Astrocyte (in vitro differentiated cells and primary cell): Measurements from ENCODE around the gene ENKUR. TPM values are rescaled to one million over a fixed set of nuclear protein-coding genes. Genes with fewer than 3 reads are reported as not detected.

ENCODE experiments used
- DNase-seq: peaks from one replicate; pipeline ENCODE4 v3.0.0-alpha.2; 2010; ENCODE audit warnings: low read depth
- FAIRE-seq: peaks from 2 replicates; lab custom pipeline; 2011; peaks lifted over from hg19 to GRCh38; lab: Jason Lieb, UNC
- H2AFZ ChIP-seq: 2 replicates; pipeline ENCODE4 v1.6.0; 2012; ENCODE audit warnings: low read depth, low read length, inconsistent platforms
- H3K27ac ChIP-seq: 2 replicates; pipeline ENCODE4 v1.5.1; 2011; ENCODE audit warnings: low read depth, low read length, inconsistent platforms
- H3K27me3 ChIP-seq: 2 replicates; pipeline ENCODE4 v1.6.0; 2011; ENCODE audit warnings: low read length, inconsistent platforms; ENCODE audit not compliant: insufficient read depth
- H3K36me3 ChIP-seq: 2 replicates; pipeline ENCODE4 v1.5.1; 2011; ENCODE audit warnings: low read length, inconsistent platforms; ENCODE audit not compliant: insufficient read depth
- H3K4me1 ChIP-seq: 2 replicates; pipeline ENCODE4 v1.5.1; 2011; ENCODE audit warnings: low read length, inconsistent platforms; ENCODE audit not compliant: insufficient read depth
- H3K4me2 ChIP-seq: 2 replicates; pipeline ENCODE4 v1.6.0; 2012; ENCODE audit warnings: low read length, inconsistent platforms
- H3K4me3 ChIP-seq: 2 replicates; pipeline ENCODE4 v1.5.1; 2011; ENCODE audit warnings: low read depth, mild to moderate bottlenecking, low read length, inconsistent platforms; ENCODE audit not compliant: insufficient read depth
- H3K79me2 ChIP-seq: 2 replicates; pipeline ENCODE4 v1.6.0; 2012; ENCODE audit warnings: mild to moderate bottlenecking, low read length, inconsistent platforms; ENCODE audit not compliant: insufficient read depth
- H3K9ac ChIP-seq: 2 replicates; pipeline ENCODE4 v1.6.0; 2012; ENCODE audit warnings: mild to moderate bottlenecking, low read length, inconsistent platforms
- H3K9me3 ChIP-seq: 2 replicates; pipeline ENCODE4 v1.5.1; 2012; ENCODE audit warnings: low read depth, mild to moderate bottlenecking, low read length, inconsistent platforms; ENCODE audit not compliant: insufficient read depth
- H4K20me1 ChIP-seq: 2 replicates; pipeline ENCODE4 v1.6.0; 2012; ENCODE audit warnings: low read length, inconsistent platforms; ENCODE audit not compliant: insufficient read depth
- H3K27ac Mint-ChIP-seq: one replicate; pipeline ENCODE4 v1.8.0; 2021; ENCODE audit warnings: mild to moderate bottlenecking, mixed read lengths; ENCODE audit not compliant: unreplicated experiment
- H3K27me3 Mint-ChIP-seq: one replicate; pipeline ENCODE4 v1.8.0; 2021; ENCODE audit warnings: low read depth, mixed read lengths; ENCODE audit not compliant: unreplicated experiment
- H3K36me3 Mint-ChIP-seq: one replicate; pipeline ENCODE4 v1.8.0; 2021; ENCODE audit warnings: low read depth, mixed read lengths; ENCODE audit not compliant: unreplicated experiment
- H3K4me1 Mint-ChIP-seq: one replicate; pipeline ENCODE4 v1.8.0; 2021; ENCODE audit warnings: low read depth, mixed read lengths; ENCODE audit not compliant: unreplicated experiment
- H3K4me3 Mint-ChIP-seq: one replicate; pipeline ENCODE4 v1.8.0; 2021; ENCODE audit warnings: mild to moderate bottlenecking, moderate library complexity, mixed read lengths; ENCODE audit not compliant: unreplicated experiment
- H3K9me3 Mint-ChIP-seq: one replicate; pipeline ENCODE4 v1.8.0; 2021; ENCODE audit warnings: mild to moderate bottlenecking, mixed read lengths; ENCODE audit not compliant: unreplicated experiment
- CTCF ChIP-seq: IDR thresholded peaks from 2 replicates; pipeline ENCODE4 v1.5.1; 2011; ENCODE audit warnings: low read depth, mild to moderate bottlenecking, inconsistent platforms, low read length, moderate library complexity; ENCODE audit not compliant: insufficient read depth
- EZH2 ChIP-seq: IDR thresholded peaks from 2 replicates; pipeline ENCODE4 v1.6.1; 2012; ENCODE audit warnings: mild to moderate bottlenecking, low read length, inconsistent platforms; ENCODE audit not compliant: insufficient read depth
- total RNA-seq: library from RNA; stranded (reverse); gene quantifications from 2 replicates; pipeline ENCODE4 v1.2.1, GENCODE V29; 2021

The ENKUR gene
- total RNA-seq, 1 donor from 2014 or later = 0.34 TPM

- Mint-ChIP-seq H3K9me3 (peaks cover 8% of the 10 kb centered on the region), H3K27me3 (peaks cover 2% of the 10 kb centered on the region), H3K36me3 (peaks cover 2% of the 10 kb centered on the region), H3K27ac (no peak overlapping the region), H3K4me1 (no peaks in the 10 kb centered on the region), H3K4me3 (no peak overlapping the region)
- H3K9ac ChIP-seq = no peak overlapping the region
- FAIRE-seq = no peak
- no peaks in the 10 kb centered on the region for H3K9me3 ChIP-seq
- no peak overlapping the region for H3K4me3 ChIP-seq
- H3K36me3 ChIP-seq = no peaks in the 10 kb centered on the region
- DNase-seq = no peak
- H4K20me1 ChIP-seq = no peaks in the 10 kb centered on the region
- no peak overlapping the region for H2AFZ ChIP-seq
- no peak overlapping the region for H3K4me2 ChIP-seq
- no peaks in the 10 kb centered on the region for H3K27me3 ChIP-seq
- H3K27ac ChIP-seq = no peak overlapping the region
- H3K79me2 ChIP-seq = no peaks in the 10 kb centered on the region
- TF ChIP-seq EZH2 (no peak), CTCF (no peak)
- peaks cover 5% of the 10 kb centered on the region for H3K4me1 ChIP-seq
Measured at GRCh38 chr10:25046641-25047040, 30.7 kb upstream of the ENKUR start.

- no peak for FAIRE-seq
- no peaks in the 10 kb centered on the region for H4K20me1 ChIP-seq
- H3K36me3 ChIP-seq = no peaks in the 10 kb centered on the region
- peaks cover under 1% of the 10 kb centered on the region for H3K9me3 Mint-ChIP-seq
- no peaks in the 10 kb centered on the region for H3K36me3 Mint-ChIP-seq
- no peaks in the 10 kb centered on the region for H3K27me3 Mint-ChIP-seq
- no peaks in the 10 kb centered on the region for H3K27me3 ChIP-seq
- no peak overlapping the region for H3K4me2 ChIP-seq
- TF ChIP-seq CTCF (no peak), EZH2 (no peak)
- H3K27ac ChIP-seq = no peak overlapping the region
- H3K27ac Mint-ChIP-seq = no peak overlapping the region
- H3K4me3 Mint-ChIP-seq = no peak overlapping the region
- H3K4me1 Mint-ChIP-seq = no peaks in the 10 kb centered on the region
- no peak overlapping the region for H3K9ac ChIP-seq
- H3K79me2 ChIP-seq = no peaks in the 10 kb centered on the region
- H3K4me1 ChIP-seq = no peaks in the 10 kb centered on the region
- H3K4me3 ChIP-seq = no peak overlapping the region
- no peak for DNase-seq
- no peaks in the 10 kb centered on the region for H3K9me3 ChIP-seq
- H2AFZ ChIP-seq = no peak overlapping the region
Measured at GRCh38 chr10:25039531-25039930, 23.6 kb upstream of the ENKUR start.

DNA sequence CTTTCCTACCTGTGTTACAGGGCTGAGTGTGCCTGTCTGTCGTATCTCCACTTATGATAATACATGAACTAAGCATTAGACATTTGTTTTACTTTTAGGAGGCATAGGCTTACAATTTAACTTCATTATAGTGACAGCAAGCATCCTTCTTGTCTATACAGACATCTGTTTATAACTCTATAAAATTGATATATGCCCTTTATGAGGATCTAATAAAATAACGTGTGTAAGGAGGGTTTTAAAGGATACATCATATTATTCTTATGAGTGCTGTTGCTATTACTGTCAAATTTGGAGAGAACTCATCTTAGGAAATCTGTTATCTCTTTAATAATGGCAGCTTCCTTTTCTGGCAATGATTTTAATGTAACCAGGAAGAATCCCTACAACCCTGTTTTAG, 22.4 kb upstream of the ENKUR start:
- no peaks in the 10 kb centered on the region for H3K36me3 ChIP-seq
- no peaks in the 10 kb centered on the region for H3K9me3 ChIP-seq
- no peak overlapping the region for H3K27ac ChIP-seq
- H3K4me3 ChIP-seq = no peak overlapping the region
- H3K36me3 Mint-ChIP-seq = no peaks in the 10 kb centered on the region
- H2AFZ ChIP-seq = no peak overlapping the region
- H3K27me3 Mint-ChIP-seq = no peaks in the 10 kb centered on the region
- H3K27me3 ChIP-seq = no peaks in the 10 kb centered on the region
- no peak overlapping the region for H3K9ac ChIP-seq
- H3K4me1 Mint-ChIP-seq = no peaks in the 10 kb centered on the region
- DNase-seq (no peak), FAIRE-seq (no peak)
- no peak overlapping the region for H3K27ac Mint-ChIP-seq
- no peaks in the 10 kb centered on the region for H3K79me2 ChIP-seq
- no peak overlapping the region for H3K4me3 Mint-ChIP-seq
- no peaks in the 10 kb centered on the region for H3K4me1 ChIP-seq
- H3K4me2 ChIP-seq = no peak overlapping the region
- no peak for TF ChIP-seq EZH2
- no peak for TF ChIP-seq CTCF
- no peaks in the 10 kb centered on the region for H3K9me3 Mint-ChIP-seq
- H4K20me1 ChIP-seq = no peaks in the 10 kb centered on the region
